NCI-H345 treated with DMSO at 0.1 percent for 48 hours (cell line): ENCODE data around the gene TTC28.
"Not testable (repeated sequence)": the region's sequence is repeated elsewhere in the genome, so short reads cannot be mapped to it uniquely, and the experiment has no call there.

ENCODE experiments used
- DNase-seq: peaks from one replicate; lab custom pipeline; 2025; ENCODE audit not compliant: unreplicated experiment; lab: John Stamatoyannopoulos, UW

TTC28 gene

DNA sequence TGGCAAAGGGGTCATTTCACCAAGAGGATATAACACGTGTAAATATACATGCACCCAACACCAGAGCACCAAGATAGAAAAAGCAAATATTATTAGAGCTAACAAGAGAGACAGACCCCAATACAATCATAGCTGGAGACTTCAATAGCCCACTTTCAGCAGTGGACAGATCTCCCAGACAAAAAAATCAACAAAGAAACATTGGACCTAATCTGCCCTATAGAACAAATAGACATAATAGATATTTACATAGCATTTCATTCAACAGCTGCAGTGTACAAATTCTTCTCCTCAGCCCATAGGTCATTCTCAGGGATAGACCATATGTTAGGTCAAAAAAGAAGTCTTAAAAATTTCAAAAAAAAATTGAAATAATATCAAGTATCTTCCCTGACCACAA is 312.8 kb downstream of the TTC28 start:
- no peak for DNase-seq

DNA sequence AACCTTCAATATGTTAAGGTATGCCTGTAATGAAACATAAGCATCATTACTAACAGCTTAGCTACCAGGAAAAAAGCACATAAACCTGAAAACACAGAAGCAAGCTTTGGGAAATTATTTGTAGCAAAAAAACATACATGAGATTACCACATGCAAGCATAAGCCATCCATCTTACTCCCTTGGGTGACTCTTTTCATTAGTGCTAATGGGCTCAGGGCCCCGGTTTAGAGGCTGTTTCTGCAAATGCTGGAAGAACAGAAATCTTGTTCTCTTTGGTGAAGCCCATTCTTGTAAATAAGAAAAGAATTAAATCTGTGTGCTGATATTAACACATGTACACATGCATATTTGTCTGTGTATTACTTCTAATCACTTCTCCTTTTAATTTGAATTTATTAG is 314.3 kb downstream of the TTC28 start:
- DNase-seq: no peak

DNA sequence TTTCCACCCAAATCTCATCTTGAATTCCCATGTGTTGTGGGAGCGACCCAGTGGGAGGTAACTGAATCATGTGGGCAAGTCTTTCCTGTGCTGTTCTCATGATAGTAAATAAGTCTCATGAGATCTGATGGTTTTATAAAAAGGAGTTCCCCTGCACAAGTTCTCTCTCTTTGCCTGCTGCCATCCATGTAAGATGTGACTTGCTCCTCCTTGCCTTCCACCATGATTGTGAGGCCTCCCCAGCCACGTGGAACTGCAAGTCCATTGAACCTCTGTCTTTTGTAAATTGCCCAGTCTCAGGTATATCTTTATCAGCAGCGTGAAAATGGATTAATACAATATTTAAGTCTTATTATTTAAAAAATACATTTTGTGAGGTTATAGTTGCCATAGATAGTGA is 315.5 kb downstream of the TTC28 start:
- DNase-seq: not testable (repeated sequence)

DNA sequence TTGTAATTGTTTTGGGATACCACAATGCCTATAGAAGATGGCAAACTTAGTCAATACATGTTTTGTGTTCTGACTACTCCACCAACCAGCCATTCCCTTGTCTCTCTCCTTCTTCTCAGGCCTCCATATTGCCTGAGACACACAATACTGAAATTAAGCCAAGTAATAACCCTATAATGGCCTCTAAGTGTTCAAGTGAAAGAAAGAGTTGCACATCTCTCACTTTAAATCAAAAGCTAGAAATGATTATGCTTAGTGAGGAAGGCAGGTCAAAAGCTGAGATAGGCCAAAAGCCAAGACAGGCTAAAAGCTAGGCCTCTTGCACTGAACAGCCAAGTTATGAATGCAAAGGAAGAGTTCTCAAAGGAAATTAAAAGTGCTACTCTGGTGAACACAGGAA is 318.7 kb downstream of the TTC28 start:
- DNase-seq: no peak

DNA sequence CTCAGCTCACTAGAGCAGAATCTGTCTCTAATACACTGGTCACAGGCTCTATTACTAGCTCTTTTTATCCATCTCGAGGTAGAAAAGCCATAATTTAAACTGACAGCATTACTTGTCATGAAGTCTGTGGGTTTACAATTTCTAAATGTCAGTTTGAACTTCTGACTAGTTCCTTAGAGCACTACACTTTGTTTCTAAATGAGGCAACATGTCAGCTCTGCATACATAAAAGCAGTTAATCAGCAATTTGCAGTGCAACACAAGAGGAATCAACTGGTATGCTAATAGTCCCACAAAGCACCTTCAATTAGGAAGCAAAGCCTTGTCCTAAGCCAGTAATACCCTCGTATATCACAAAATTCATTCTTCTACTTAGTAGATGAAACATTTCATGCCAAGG is 321.3 kb downstream of the TTC28 start:
- no peak for DNase-seq

DNA sequence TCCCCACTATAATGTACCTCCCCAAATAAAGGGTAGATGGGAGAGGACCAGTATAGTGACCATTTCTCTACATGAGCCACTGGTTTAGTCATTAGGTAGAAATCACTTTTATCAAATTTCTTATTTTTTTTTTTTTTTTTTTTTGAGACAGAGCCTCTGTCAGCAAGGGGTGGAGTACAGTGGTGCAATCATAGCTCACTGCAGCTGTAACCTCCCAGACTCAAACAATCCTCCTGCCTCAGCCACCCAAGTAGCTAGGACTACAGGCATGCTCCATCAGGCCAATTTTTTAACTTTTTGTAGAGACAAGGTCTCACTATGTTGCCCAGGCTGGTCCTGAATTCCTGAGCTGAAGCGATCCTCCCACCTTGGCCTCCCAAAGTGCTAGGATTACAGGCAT is 322.4 kb downstream of the TTC28 start:
- no peak for DNase-seq

DNA sequence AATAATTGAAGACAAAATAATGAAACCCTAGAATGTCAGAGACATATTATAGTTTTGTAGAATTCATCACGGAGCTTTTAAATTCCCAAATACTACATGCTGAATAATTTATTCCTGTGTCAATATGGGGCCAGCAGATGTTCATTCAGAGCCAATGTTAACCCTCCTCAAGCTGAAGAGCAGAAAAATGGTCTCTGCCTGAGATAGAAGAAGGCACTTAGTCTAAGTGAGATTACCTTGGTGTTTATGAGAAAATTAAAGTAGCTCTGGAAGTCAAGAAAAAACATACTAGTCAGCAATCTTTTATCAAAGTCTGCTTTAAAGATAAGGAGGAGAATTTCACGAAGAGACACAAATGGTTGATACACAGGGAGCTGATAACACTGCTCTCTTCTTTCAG is 328.2 kb downstream of the TTC28 start:
- no peak for DNase-seq

DNA sequence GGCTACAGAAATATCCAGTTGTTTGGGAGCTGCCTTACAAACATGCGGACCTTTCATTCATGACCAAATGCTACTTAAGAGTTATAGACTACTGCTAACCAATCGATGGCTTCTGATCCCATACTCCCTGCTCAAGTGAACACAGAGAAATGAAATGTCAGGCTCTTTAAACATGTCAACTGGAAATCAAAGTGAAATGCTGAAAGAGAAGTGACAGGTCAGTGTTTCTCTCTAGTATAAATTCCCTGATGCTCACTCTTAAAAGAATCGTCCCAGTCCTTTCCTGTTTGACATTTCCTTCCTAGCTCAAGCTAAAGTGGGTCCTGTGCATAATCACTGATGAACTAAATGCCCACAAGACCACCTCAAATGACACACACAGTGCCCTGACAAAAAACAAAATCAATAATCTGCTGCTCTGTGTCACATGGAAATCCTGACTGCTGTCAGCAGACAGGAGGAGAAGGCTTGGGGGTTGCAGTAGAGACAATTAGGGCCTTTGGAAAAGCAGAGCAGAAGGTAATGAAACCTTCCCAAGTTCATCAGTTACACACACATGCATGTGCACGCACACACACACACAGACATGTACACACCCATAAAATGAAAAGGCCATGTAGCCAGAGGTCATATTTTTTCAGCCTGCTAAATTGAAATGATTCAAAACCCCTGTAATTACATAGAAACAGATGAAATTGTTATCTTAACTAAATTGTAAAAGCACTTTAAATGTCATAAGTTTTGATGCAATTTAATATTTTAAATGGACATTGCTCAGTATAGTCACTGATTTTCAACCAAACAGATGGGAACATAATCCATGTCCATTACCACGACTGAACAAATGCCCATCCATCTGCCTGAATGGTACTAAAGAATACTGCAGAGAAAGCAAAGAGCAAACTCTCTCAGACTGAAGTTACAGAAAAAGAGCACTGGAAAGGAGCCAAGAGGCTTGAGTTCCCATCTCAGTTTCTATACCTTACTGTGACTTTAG is 330.7 kb downstream of the TTC28 start:
- DNase-seq: no peak

DNA sequence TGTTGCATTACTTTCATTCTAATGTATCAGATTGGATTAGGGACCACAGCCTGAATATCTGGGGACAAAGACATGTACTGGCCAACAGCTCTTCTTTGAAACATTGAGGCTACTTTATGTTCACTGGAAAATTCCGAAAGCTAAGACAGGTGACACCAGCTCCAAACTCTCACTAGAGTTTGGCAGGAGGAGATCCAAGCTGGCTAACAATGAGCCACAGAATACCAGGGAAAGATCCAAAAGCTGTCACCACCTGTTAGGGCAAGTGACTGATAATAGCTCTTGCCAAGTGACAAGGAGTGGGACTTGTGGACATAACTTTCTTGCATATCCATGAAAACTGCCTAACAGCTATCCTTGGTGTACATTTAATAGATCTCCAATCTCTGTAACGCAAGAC is 333.3 kb downstream of the TTC28 start:
- no peak for DNase-seq

DNA sequence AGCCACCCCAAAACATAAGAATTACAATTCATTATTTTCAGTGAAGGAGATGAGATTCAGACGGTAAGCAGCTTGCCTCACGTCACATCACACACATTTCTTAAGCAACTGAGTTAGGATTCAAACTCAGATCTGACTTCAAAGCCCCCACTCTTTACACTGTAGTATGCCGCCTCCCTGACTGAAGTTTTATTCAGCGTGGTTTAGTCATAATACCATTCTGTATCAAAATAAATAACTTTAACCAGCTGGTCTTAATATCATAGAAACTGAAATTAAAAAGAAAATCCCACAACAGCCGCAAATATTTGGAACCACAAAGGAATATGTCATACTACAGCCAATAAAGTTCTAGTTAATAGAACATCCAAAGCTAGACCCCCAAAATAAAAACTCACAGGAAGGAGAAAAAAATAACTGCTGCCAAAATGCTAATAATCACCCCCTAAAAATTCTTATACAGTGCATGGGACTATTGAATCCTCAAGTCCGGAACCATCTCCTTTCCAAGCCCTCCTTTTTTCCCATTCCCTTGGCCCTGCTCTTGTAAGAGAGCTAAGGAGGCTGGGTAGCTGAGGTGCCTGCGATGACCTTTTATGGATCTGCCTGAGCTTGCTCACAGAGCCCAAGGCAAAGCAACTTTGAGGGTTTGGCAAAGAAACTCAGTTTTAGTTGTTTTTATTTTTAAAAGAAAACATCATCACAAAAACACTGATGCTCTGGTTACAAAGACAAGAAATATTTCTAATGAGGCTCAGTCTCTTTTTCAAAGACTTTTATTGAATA is 334.5 kb downstream of the TTC28 start:
- no peak for DNase-seq

DNA sequence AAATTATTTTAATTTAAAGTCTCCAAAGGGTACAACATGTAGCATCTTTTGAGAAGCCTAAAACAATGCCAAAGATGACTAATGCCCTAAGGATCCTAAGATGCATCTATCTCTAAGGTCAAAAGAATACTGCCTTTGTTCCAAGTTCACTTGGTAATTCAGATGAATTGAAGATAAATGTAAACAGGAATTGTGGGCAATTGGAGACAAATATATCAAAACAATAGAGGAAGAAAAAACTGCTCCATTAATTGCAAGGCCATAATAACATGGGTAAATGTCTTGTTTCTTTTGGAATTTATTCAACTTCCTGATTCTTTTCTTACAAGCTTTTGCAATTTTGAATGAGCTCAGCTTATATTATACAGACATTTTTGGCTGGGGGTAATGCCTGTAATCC is 338.6 kb downstream of the TTC28 start:
- no peak for DNase-seq

DNA sequence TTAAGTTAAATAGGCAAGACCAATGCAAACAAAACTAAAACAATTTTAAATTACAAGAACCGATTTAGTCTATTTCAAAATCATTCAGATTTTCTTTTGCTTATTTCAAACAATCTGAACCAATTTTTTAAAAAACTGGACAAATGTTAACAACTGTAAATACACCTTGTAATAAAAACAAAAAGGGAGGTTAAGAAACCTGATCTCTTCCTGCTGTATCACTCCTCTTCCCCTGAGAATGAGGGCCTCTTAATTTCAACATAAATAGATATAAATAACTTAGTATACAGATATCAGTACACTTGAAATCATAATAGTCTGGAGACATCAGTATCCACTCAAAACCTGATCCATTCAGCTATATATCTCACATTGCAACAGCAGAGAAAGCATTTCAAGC is 346.6 kb downstream of the TTC28 start:
- no peak for DNase-seq

DNA sequence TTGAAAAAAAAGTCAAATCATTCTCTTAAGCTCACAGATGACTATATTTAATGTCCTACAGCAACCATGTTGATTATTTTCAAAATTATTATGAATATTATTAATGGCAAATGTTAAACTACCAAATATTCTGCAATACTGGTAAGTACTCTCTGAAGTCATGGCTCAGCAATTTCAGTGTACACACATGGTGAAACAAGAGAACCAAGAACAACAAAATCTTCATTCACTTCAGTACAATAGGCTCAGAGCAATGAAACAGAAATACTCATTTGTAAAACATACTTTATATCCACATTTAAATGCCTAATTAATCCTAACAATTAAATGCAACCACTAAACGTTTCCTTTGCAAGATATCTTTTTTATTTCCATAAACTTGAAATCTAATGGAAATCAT is 347.2 kb downstream of the TTC28 start:
- DNase-seq: no peak

DNA sequence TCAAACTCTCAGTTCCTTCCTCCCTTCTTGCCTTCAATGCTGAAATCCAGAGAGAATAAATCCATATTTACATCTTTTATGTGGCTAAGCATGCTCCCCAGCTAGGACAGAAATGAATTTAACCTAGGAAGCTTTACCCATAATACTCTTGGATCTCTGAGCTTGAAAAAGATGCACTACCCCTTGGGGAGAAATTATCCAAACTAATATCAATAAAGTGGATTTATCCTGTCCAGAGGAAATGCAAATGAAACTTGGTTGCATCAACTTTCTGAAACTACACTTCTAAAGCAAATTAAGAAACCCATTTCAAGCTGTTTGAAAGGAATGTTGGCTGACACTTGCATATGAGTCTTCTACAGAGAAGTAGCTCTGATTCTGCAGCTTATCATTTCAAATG is 347.9 kb downstream of the TTC28 start:
- DNase-seq: no peak

DNA sequence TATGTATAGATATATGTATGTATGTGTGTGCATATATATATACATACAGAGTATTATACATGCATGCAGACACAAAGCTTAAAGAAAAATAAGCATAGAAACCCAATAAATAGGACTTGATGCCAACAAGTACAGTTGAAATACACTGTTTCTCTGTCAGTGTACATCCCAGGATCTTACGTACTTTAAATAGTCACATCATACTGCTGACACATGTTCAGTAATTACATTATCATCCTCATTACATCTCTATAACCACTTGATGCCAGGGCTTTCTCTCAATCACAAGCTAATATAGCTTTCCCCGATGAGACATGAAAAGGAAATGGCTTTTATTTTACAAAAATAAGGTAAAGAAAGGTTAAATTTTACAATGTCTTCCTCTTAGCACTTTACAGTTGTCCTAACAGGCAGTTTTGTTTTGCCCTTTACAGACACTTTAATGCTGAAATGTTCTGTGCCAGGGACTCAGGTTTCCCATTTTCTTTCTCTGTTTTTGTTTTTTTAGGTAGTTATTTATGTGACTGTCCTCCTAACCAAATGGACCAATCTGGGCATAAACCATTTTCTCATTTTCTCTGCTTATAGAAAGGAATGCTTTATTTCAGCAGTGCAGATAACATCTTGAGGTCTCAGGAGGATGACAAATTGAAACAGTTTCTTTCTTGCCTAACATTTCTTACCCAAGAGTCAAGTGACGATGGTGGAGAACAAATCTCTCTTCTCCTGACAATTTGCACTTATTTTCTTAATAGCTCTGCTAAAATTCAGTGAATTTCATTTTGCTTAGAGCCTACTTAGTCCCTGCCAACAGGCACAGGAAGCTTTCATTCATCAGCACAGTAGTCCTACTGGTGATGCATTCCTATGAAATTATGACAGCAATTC is 350.2 kb downstream of the TTC28 start:
- DNase-seq: no peak

DNA sequence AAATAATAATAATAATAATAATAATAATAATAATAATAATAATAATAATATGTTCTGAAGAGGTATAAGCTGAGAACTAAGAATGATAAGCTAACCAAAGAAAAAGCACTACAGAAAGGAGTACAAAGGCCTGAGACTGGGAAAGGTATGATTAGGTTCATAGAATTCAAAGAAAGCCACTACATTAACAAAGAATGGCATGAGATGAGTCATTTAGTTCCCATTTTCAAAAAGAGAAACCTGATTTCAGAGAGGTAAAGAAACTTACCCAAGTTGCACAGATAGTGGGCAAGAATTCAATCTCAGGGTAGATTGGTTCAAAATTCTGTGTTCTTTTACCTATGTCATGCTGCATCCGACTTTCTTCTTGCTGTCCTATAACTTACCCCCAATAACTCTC is 350.9 kb downstream of the TTC28 start:
- no peak for DNase-seq

DNA sequence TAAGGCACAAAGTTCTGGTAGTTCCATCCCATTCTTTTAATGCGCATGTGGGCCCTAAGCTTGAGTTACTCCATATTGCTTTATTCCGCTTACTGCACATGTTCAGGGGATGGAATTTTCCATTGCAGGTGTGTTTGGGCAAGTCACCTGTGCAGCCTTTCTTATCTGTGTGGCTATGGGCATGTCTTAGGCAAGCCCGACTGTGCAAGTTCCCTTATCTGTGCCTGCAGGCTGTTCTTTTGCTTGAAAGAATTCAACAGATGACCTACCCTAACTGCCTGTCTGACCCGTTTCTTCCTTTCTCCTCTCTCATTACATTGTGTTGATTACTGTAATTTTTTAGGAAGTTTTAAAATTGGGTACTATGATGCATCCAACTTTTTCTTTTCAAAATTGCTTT is 363.6 kb downstream of the TTC28 start:
- no peak for DNase-seq

DNA sequence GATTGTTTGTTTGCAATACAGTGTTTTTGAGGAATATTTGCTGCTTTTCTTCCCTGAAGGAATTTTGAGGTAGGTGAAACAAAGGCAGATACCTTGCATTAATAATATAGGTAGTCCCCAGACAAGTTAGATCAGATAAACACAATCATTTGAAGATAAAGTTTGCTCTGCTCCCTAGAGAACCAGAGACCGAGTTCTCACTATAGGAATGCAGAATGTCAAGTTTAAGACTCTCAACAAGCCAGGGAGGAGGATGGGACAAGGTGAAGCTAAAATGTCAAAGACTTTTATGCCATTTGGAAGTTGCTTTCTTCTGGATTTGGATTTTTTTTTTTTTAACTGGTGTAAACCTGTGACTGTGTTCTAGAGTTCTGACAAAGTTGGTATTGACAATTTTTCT is 364.7 kb downstream of the TTC28 start:
- DNase-seq: no peak

DNA sequence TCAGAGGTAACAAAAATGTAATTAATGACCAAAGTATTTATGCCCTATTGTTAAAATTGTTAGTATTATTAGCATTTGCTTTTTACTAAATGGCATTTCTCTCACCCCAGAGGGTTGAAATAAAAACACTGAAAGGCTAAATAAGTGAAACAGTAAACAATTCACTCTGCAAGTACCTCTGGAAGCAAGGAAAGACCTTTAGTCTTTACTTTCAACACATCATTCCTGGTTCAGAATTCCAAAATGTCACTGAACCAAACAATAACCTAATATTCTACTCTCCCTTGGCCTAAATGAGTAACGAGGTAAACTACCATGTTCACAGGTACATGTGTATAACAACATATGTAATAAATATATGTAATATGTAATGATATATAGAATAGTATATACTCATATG is 369.3 kb downstream of the TTC28 start:
- DNase-seq: no peak

DNA sequence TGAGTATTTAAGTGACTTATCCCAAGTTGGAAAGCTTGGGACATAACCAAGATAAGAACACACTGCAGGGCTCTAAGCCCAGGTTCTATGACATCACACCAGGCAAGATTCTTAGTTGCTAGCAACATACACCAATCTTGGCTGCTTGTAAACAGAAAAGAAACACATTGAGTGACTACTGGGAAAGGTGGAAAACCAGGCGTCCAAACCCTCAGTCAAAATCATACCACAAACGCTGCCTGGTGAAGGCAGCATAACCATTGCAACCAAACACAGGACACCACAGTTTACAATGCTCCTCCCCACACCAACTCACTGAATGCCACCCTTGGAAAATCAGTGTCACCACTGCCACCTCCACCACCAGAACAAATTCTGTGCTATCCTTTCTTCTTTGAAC is 379.9 kb downstream of the TTC28 start:
- DNase-seq: no peak

DNA sequence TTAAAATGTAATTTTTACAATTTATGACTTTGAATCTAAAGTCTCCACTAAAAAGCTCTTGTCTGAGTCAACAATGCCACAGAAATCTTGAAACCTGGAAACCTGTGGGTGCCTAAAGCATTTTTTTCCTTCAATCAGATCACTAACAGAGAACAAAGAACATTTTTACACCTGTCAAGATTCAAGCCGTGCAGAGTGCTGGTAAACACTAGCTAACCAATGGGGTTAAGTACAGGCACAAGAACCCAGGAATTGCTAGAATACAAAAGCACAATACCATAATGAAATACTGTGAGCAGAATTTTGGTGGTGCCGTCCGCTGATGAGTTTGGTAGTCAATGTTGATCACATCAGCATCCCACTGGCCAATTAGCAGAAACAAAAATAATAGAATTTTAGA is 380.3 kb downstream of the TTC28 start:
- peak; percentile 27 for DNase-seq
